UCSD-AML1 (cell line): ENCODE results near the gene CIITA.

Experiments
- DNase-seq: peaks from one replicate; lab custom pipeline; 2025; ENCODE audit not compliant: unreplicated experiment; lab: John Stamatoyannopoulos, UW

Gene CIITA

GRCh38 chr16:10849736-10850477 is 27.1 kb upstream of the CIITA start:
- DNase-seq: no peak

DNA sequence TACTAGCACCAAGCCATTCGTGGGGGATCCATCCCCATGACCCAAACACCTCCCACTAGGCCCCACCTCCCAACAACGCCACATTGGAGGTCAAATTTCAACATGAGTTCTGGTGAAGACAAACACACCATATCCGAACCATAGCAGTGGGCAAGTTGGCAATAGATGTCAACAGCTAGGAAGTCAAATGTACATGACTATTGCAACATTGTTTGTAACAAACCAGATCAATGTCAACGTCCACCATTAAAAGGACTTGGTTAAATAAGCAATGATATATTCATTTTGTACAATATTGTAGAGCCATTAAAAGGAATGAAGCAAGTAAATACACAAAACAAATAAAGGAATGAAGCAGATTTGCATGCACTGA is 26.5 kb upstream of the CIITA start:
- DNase-seq: no peak

- DNase-seq: no peak
Measured at GRCh38 chr16:10851512-10851911, 25.5 kb upstream of the CIITA start.

- no peak for DNase-seq
Measured at GRCh38 chr16:10852286-10852685, 24.7 kb upstream of the CIITA start.

DNA sequence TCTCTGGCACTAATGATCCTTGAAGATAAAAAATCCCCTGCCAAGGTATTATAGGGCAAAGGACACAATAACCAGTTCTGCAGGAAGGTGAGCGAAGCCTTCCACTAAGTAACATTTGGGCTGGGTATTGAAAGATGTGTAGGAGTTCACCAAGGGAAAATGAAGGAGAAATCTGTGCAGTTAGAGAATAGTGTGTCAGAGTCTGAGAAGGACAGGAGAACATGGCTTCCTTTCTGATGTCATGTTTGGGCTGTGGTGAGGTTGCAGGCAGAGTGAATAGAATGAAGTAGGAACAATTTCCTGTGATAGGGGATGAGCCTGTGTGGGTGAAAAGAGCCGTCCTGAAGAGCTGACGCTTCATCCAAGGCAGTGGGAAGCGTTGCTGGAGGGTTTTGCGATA is 24.1 kb upstream of the CIITA start:
- no peak for DNase-seq

- no peak for DNase-seq
Measured at GRCh38 chr16:10856042-10856441, 21.0 kb upstream of the CIITA start.

GRCh38 chr16:10858203-10858602 is 18.8 kb upstream of the CIITA start:
- no peak for DNase-seq

- no peak for DNase-seq
Measured at GRCh38 chr16:10859020-10859419, 18.0 kb upstream of the CIITA start.

- no peak for DNase-seq
Measured at GRCh38 chr16:10859658-10860057, 17.3 kb upstream of the CIITA start.

GRCh38 chr16:10862438-10862837 is 14.6 kb upstream of the CIITA start:
- peak; percentile 31 for DNase-seq

DNA sequence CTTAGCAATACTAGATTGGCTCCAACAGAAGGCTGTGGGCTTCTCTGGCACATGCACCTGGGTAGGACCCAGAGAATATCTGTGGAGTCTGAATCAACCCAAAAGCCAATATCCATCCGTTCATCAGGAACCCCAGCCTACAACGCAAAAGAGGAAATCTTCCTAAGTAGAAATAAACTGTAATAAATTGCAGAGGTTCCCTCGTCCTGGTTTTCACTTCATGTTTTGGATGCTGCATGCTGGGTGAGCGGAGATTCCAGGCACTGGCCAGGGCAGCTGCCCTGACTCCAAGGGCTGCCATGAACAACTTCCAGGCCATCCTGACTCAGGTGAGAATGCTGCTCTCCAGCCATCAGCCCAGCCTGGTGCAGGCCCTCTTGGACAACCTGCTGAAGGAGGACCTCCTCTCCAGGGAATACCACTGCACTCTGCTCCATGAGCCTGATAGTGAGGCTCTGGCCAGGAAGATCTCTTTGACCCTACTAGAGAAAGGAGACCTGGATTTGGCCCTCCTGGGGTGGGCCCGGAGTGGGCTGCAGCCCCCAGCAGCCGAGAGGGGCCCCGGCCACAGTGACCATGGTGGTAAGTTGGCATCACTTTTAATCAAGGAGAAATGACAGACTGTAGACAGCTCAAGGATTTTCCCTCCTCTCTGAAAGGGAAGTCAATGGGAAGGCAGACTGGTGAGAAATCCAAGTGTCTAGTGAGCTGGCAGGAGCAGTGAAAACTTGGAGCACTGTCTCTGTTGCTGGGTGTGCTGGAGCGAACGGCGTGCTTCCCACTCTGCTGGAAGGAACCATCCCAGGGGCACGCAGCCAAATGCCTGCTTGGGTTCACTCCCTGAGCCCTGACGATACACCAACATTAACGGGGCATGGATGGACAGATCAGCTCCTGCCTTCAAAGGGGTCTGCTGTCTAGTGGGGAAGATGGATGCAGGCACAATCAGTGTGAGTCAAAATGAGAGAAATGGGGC is 10.7 kb upstream of the CIITA start:
- DNase-seq: no peak

GRCh38 chr16:10867199-10867598 is 9.8 kb upstream of the CIITA start:
- no peak for DNase-seq

DNA sequence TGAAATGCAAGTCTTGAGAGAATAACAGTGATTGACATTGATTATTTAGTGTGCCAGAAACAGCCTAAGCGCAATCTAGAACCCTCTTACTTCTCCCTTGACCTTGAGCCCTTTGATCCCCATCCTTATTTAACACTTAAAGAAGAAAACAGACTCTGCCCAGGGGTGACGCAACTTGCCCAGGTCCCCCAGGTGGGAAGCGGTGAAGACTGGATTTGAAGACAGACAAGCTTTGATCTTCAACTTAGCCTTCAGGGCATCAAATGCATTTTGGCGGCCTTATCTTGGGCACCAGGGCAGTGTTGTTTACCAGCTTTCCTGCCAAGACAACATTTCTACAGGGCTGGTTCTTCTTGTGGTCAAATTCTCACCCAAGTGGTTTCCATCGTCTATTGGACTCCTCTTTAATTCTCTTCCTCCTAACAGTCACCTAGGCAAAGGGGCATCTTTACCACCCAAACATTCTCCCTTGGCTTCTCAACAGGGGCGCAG is 8.9 kb upstream of the CIITA start:
- no peak for DNase-seq

- DNase-seq: peak; percentile 84
Measured at GRCh38 chr16:10868596-10869469, 8.2 kb upstream of the CIITA start.

GRCh38 chr16:10870137-10870776 is 6.7 kb upstream of the CIITA start:
- no peak for DNase-seq

DNA sequence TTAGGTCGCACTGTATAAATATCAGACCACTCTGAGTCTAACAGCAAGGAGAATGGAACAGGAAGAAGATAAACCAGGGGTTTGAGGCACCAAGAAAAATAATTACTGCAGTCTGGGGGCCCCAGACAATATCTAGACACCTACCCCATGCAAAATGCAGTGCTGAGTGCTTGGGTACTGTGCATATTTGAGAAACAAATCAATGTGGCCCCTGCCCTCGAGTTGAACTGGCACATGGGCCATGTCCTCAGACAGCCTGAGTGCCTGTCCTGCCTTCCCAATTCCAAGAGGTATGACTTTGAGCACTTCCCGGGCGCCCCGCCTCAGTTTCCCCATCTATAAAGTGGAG is 6.2 kb upstream of the CIITA start:
- DNase-seq: no peak

DNA sequence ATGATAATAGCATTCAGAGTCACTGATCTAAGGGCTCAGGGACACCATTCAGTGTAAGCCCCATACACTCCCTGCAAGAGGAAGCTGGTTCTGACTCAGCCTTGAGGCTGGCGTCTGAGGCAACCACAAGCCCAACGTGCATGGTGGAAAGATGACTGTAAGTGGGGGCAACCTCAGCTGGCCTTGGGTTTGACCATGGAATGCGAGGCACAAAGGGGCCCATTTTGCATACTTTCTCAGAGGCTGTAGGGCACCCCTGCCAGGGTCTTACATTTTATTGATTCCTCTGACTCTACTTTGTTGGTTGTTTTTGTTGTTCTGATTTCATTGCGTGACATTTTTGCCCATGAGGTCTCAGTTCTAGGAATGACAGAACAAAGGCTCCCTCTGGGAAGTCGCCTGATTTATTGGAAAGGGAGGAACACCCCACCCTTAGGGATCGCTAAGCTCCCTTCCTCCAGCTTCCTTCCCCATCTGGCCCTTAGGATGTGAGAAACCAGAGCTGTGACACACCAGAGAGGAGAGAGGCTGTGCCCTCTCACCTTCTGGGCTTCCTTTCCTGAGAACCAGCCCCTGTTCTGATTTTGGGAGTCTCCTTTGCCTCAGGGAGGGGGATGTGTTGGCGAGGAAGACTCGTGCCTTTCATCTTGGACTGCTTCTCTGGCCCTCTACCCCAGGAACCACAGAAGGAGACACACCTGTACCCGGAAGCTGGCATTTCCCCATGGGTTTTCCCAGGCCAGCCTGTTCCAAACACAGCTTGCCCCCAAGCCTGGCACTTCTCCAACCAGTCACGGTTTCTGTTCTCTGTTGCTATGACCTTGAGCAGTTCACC is 5.6 kb upstream of the CIITA start:
- peak; percentile 73 for DNase-seq

- DNase-seq: no peak
Measured at GRCh38 chr16:10876315-10876714, 687 bp upstream of the CIITA start.

DNA sequence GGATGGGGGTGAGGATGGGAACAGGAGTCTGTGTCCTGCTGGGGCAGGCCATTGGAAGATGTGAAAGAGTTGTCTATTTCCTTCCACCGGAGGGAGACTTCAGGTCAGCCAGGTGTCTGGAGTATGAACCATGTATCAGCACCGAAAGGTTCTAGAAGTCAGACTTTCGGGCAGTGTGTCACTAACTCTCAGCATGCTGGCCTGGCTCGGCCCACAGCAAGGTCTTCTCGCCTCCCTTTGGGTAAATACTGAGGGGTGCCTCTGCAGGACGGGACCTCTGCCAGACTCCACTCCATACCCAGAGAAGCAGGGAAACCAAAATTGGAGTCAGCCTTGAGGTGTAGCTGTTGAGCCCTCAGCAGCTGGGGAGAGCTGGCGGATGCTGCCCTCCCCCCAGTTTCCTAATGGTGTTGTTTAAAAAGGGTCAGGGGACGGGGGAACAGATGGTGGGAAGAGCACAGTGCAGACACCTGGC is 507 bp downstream of the CIITA start:
- DNase-seq: no peak

GRCh38 chr16:10878328-10878643 is 1.3 kb downstream of the CIITA start:
- DNase-seq: no peak
